ENCODE measurements around the gene RGL1.

DNA sequence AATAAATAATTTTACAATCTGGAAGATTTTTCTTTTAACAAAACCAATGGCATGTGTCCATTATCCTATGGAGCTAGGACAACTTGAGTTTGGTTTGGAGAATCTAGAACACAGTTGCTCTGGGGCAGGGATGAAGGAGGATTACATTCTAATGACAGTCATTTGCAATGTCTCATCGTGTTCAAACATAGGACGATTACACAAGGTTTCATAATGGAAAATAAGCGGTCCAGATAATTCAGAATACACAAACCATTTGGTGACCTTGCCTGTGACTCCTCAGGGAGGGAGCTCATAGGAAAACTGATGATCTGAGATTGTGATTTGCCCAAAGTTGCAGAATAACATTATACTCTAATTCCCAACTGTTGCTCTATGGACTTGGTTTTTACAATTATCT lies 27.6 kb upstream of the RGL1 start:
- TF ChIP-seq EZH2 (IDR thresholded peaks at IDR 0.05; ENCODE audit: borderline replicate concordance) (no peak), EZH2phosphoT487 (IDR thresholded peaks at IDR 0.05; ENCODE audit: low read depth, severe bottlenecking, unreplicated experiment) (no peak)
- TF ChIP-seq, protein P1, sequence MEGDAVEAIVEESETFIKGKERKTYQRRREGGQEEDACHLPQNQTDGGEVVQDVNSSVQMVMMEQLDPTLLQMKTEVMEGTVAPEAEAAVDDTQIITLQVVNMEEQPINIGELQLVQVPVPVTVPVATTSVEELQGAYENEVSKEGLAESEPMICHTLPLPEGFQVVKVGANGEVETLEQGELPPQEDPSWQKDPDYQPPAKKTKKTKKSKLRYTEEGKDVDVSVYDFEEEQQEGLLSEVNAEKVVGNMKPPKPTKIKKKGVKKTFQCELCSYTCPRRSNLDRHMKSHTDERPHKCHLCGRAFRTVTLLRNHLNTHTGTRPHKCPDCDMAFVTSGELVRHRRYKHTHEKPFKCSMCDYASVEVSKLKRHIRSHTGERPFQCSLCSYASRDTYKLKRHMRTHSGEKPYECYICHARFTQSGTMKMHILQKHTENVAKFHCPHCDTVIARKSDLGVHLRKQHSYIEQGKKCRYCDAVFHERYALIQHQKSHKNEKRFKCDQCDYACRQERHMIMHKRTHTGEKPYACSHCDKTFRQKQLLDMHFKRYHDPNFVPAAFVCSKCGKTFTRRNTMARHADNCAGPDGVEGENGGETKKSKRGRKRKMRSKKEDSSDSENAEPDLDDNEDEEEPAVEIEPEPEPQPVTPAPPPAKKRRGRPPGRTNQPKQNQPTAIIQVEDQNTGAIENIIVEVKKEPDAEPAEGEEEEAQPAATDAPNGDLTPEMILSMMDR (IDR thresholded peaks at IDR 0.05; ENCODE audit: poor library complexity) = no peak
